ENCODE measurements around the gene ST3GAL6. TPM values are rescaled to one million over a fixed set of nuclear protein-coding genes. Genes with fewer than 3 reads are reported as not detected.

ST3GAL6 gene
- total RNA-seq, 1 donor from 2014 or later = not detected

GRCh38 chr3:98735761-98736269, 27.3 kb upstream of the ST3GAL6 start:
- CTCF ChIA-PET = no interaction called here
- intact Hi-C loops (cut with micrococcal nuclease) = no loop called here
- no peak overlapping the region for H3K4me3 Mint-ChIP-seq

GRCh38 chr3:98737301-98737700, 25.8 kb upstream of the ST3GAL6 start:
- H3K27ac Mint-ChIP-seq = no peak overlapping the region
- no peaks in the 10 kb centered on the region for H3K9me3 Mint-ChIP-seq
- intact Hi-C loops (cut with micrococcal nuclease) = no loop called here
- no peak overlapping the region for H3K4me3 Mint-ChIP-seq
- CTCF ChIA-PET = no interaction called here
- TF ChIP-seq CTCF (IDR thresholded peaks at IDR 0.05) = no peak
- DNase-seq = no peak
- H3K4me1 Mint-ChIP-seq = peaks cover 13% of the 10 kb centered on the region
- ATAC-seq (ENCODE audit: low read depth) = no peak
- peaks cover 24% of the 10 kb centered on the region for H3K27me3 Mint-ChIP-seq
- no peaks in the 10 kb centered on the region for H3K36me3 Mint-ChIP-seq (ENCODE audit: low read depth)
- POLR2A ChIA-PET = no interaction called here

More at GRCh38 chr3:98735761-98736269, 27.3 kb upstream of the ST3GAL6 start:
- H3K4me1 Mint-ChIP-seq = peaks cover 18% of the 10 kb centered on the region
- POLR2A ChIA-PET = no interaction called here
- no peak for TF ChIP-seq CTCF (IDR thresholded peaks at IDR 0.05)
- no peaks in the 10 kb centered on the region for H3K9me3 Mint-ChIP-seq
- no peaks in the 10 kb centered on the region for H3K36me3 Mint-ChIP-seq (ENCODE audit: low read depth)
- no peak overlapping the region for H3K27ac Mint-ChIP-seq
- ATAC-seq (ENCODE audit: low read depth) (no peak), DNase-seq (no peak)
- peaks cover 35% of the 10 kb centered on the region for H3K27me3 Mint-ChIP-seq

- no peaks in the 10 kb centered on the region for H3K36me3 Mint-ChIP-seq (ENCODE audit: low read depth)
- intact Hi-C loops (cut with micrococcal nuclease) = no loop called here
- no peak overlapping the region for H3K4me3 Mint-ChIP-seq
- no peaks in the 10 kb centered on the region for H3K9me3 Mint-ChIP-seq
- POLR2A ChIA-PET = no interaction called here
- no peak for TF ChIP-seq CTCF (IDR thresholded peaks at IDR 0.05)
- peaks cover 2% of the 10 kb centered on the region for H3K4me1 Mint-ChIP-seq
- ATAC-seq (ENCODE audit: low read depth) (no peak), DNase-seq (no peak)
- no peak overlapping the region for H3K27ac Mint-ChIP-seq
- CTCF ChIA-PET = no interaction called here
- peaks cover 13% of the 10 kb centered on the region for H3K27me3 Mint-ChIP-seq
These were observed 23.9 kb upstream of the ST3GAL6 start for GRCh38 chr3:98739266-98739665.

GRCh38 chr3:98740324-98740723, 22.8 kb upstream of the ST3GAL6 start:
- intact Hi-C loops (cut with micrococcal nuclease) = no loop called here
- no peaks in the 10 kb centered on the region for H3K9me3 Mint-ChIP-seq
- H3K4me3 Mint-ChIP-seq = no peak overlapping the region
- DNase-seq = no peak
- POLR2A ChIA-PET = interaction anchor here (0.7 kb wide), 1 partner anchor 30 kb away, joined by 4 read pairs; no protein-coding TSS in a partner anchor
- no peaks in the 10 kb centered on the region for H3K4me1 Mint-ChIP-seq
- no peak overlapping the region for H3K27ac Mint-ChIP-seq
- peaks cover 7% of the 10 kb centered on the region for H3K27me3 Mint-ChIP-seq
- ATAC-seq (ENCODE audit: low read depth) = no peak
- no peaks in the 10 kb centered on the region for H3K36me3 Mint-ChIP-seq (ENCODE audit: low read depth)
- CTCF ChIA-PET = no interaction called here
- TF ChIP-seq CTCF (IDR thresholded peaks at IDR 0.05) = no peak

- POLR2A ChIA-PET = no interaction called here
- CTCF ChIA-PET = no interaction called here
- ATAC-seq (ENCODE audit: low read depth) = no peak
These were observed 21.9 kb upstream of the ST3GAL6 start for GRCh38 chr3:98741121-98741716.

More at GRCh38 chr3:98741121-98741716, 21.9 kb upstream of the ST3GAL6 start:
- Mint-ChIP-seq H3K4me1 (no peaks in the 10 kb centered on the region), H3K36me3 (ENCODE audit: low read depth) (no peaks in the 10 kb centered on the region), H3K27ac (no peak overlapping the region), H3K4me3 (no peak overlapping the region), H3K27me3 (peaks cover 7% of the 10 kb centered on the region), H3K9me3 (no peaks in the 10 kb centered on the region)
- no peak for TF ChIP-seq CTCF (IDR thresholded peaks at IDR 0.05)
- intact Hi-C loops (cut with micrococcal nuclease) = no loop called here
- DNase-seq = no peak
